Right atrium auricular region (tissue), 2 donors: ENCODE data around the gene RAB31. TPM values are rescaled to one million over a fixed set of nuclear protein-coding genes. Genes with fewer than 3 reads are reported as not detected.

Source experiments
- DNase-seq: peaks from one replicate; pipeline ENCODE4 v3.0.0-alpha.2; 2019; ENCODE audit warnings: low spot score
- H3K27ac ChIP-seq, 2 donors: fragments of 200-600 bp; sonication (generic); 1 replicate in 1 of 2; 2 replicates in 1 of 2; pipeline ENCODE4 v1.5.1; 2016 to 2019
- H3K27me3 ChIP-seq, 2 donors: fragments of 200-600 bp; sonication (generic); one replicate each; pipeline versions ENCODE4 v1.5.1 to v1.6.0; 2017 to 2019
- H3K36me3 ChIP-seq: fragments of 200-600 bp; sonication (generic); one replicate; pipeline ENCODE4 v1.5.1; 2016
- H3K4me1 ChIP-seq, 2 donors: fragments of 200-600 bp; sonication (generic); one replicate each; pipeline versions ENCODE4 v1.5.1 to v1.6.0; 2017 to 2019
- H3K4me3 ChIP-seq, 2 donors: fragments of 200-600 bp; sonication (generic); 1 replicate in 1 of 2; 2 replicates in 1 of 2; pipeline ENCODE4 v1.5.1; 2017 to 2019; ENCODE audit warnings: mild to moderate bottlenecking in 1 of 2, moderate library complexity in 1 of 2
- H3K9me3 ChIP-seq, 2 donors: fragments of 200-600 bp; sonication (generic); one replicate each; pipeline ENCODE4 v1.5.1; 2019
- total RNA-seq, 2 donors: library from RNA; depleted of rRNA; stranded (reverse); fragments of >200 nt; gene quantifications; one replicate each; pipeline ENCODE4 v1.1.0, GENCODE V29; 2016
- TF ChIP-seq, protein P1 (sequence below), 2 donors: fragments of 200-600 bp; sonication (generic); IDR thresholded peaks; one replicate each; pipeline ENCODE4 v1.5.1; 2019; ENCODE audit warnings: antibody characterized with exemption in 2 of 2

Gene RAB31
- total RNA-seq, 2 donors from 2014 or later: 9.9 to 29.2 TPM

DNA sequence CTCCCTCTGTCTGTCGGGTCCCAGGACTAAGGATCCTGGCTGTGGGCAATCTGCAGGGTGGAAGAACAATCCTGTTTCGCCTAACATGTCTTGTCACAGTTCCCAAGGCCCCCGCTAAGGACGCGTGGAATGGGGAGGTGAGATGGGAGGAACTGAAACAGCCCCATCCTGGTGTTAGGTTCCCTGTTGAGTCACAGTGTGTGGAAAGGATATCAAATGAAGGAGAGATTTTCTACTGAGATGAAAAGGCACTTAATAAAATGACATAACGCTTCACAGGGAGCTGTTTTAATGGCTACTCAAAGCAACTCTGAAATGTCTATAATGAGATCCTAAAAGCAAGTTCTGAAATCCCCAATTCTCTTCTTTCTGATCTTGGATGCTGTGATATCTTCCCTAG is 52.5 kb downstream of the RAB31 start:
- no peak overlapping the region for H3K27ac ChIP-seq

DNA sequence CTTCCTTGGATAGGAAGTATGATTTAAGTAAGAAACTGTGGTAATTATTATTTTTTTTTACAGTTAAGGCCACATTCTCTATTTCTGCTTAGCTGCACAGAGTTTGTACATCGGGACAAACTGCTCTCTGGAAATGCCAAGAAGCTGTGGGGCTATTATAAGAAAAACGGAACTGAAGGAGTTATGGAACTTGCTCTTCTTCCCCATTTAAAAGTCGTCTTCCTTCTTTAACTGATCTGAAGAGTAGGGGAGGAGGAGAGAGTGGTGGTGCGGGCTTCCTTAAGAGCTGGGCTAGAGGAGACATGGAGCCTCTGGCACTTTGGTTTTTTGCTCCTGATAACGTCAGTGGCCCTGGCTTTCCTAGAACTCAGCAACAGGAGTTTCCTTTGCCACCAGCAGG is 54.4 kb downstream of the RAB31 start:
- H3K4me3 ChIP-seq: no peak overlapping the region
- no peak overlapping the region for H3K27ac ChIP-seq
- H3K4me1 ChIP-seq: no peaks in the 10 kb centered on the region
- H3K9me3 ChIP-seq: no peaks in the 10 kb centered on the region
- H3K27me3 ChIP-seq: no peaks in the 10 kb centered on the region
- no peaks in the 10 kb centered on the region for H3K36me3 ChIP-seq
- DNase-seq: no peak
- TF ChIP-seq, protein P1, sequence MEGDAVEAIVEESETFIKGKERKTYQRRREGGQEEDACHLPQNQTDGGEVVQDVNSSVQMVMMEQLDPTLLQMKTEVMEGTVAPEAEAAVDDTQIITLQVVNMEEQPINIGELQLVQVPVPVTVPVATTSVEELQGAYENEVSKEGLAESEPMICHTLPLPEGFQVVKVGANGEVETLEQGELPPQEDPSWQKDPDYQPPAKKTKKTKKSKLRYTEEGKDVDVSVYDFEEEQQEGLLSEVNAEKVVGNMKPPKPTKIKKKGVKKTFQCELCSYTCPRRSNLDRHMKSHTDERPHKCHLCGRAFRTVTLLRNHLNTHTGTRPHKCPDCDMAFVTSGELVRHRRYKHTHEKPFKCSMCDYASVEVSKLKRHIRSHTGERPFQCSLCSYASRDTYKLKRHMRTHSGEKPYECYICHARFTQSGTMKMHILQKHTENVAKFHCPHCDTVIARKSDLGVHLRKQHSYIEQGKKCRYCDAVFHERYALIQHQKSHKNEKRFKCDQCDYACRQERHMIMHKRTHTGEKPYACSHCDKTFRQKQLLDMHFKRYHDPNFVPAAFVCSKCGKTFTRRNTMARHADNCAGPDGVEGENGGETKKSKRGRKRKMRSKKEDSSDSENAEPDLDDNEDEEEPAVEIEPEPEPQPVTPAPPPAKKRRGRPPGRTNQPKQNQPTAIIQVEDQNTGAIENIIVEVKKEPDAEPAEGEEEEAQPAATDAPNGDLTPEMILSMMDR (IDR thresholded peaks at IDR 0.05): no peak

More for the DNA sequence above, 52.5 kb downstream of the RAB31 start:
- Histone ChIP-seq H3K4me1 (no peaks in the 10 kb centered on the region), H3K9me3 (no peaks in the 10 kb centered on the region), H3K27me3 (no peaks in the 10 kb centered on the region), H3K4me3 (no peak overlapping the region), H3K36me3 (no peaks in the 10 kb centered on the region)
- DNase-seq: no peak
- TF ChIP-seq, protein P1 (IDR thresholded peaks at IDR 0.05): no peak

DNA sequence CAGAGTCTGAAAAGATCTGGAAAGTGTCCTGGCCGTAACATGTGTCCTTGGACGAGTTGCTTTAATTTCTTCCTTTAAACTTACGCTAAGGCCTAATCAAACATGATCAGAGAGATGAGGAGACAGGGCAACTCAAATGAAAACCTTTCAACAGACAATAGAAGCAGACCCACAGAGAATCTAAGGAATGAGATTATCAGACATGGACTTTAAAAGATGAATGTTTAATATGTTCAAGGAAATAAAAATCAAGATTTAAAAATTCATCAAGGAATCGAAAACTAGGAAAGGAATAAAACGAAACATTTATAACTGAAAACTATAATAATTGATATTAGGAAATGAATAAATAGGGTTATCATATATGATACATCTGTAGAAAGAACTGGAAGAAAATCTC is 55.1 kb downstream of the RAB31 start:
- no peaks in the 10 kb centered on the region for H3K4me1 ChIP-seq

DNA sequence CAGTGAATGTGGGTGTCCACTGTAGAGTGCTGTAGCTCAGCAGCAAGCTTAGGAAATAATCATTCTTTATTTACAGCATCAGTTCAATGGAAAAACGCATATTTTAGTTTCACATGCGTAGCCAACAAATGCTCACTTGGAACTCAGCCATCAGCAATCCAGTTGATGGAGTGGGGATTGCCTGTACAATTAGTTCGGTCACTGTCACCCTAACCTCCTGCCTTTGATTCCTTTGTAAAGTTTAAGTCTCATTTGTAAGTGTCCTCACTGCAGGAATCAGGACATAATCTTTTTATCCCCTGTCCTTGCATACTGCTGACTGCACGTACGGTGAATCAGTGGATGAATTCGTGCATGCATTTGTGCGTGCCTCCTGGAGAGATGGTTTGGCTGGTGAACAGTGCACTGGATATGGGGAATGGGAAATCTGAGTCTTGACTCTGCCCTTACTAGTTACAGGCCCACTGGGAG is 55.9 kb downstream of the RAB31 start:
- TF ChIP-seq, protein P1 (IDR thresholded peaks at IDR 0.05): no peak
- no peak for DNase-seq
- Histone ChIP-seq H3K27me3 (no peaks in the 10 kb centered on the region), H3K4me1 (no peaks in the 10 kb centered on the region), H3K9me3 (no peaks in the 10 kb centered on the region), H3K36me3 (no peaks in the 10 kb centered on the region), H3K4me3 (no peak overlapping the region), H3K27ac (no peak overlapping the region)

More for the DNA sequence above, 55.1 kb downstream of the RAB31 start:
- H3K4me3 ChIP-seq: no peak overlapping the region
- H3K27ac ChIP-seq: no peak overlapping the region
- TF ChIP-seq, protein P1 (IDR thresholded peaks at IDR 0.05): no peak
- no peaks in the 10 kb centered on the region for H3K36me3 ChIP-seq
- no peaks in the 10 kb centered on the region for H3K27me3 ChIP-seq
- DNase-seq: no peak
- H3K9me3 ChIP-seq: no peaks in the 10 kb centered on the region

DNA sequence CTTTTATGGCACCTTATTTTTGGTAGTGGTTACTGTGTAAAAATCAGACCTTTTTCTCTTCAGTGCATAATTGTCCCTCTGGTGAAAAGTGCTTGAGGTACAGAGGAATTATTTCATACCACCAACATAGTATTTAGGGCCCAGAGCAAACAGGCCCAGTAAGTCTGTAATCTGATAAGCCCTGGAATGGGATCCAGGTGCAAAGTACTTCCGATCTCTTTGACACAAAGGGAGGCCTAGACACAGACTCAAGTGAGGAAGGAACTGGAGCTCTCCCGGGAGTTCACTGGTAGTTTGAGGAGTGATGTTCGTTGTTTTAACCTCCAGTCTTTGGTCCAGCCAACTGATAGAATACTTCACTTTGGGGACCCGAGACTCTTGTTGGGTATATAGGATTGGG is 57.4 kb downstream of the RAB31 start:
- no peak overlapping the region for H3K4me3 ChIP-seq
- no peaks in the 10 kb centered on the region for H3K36me3 ChIP-seq
- H3K27me3 ChIP-seq: no peaks in the 10 kb centered on the region
- no peak overlapping the region for H3K27ac ChIP-seq
- H3K9me3 ChIP-seq: no peaks in the 10 kb centered on the region
- no peaks in the 10 kb centered on the region for H3K4me1 ChIP-seq
- no peak for DNase-seq
- TF ChIP-seq, protein P1 (IDR thresholded peaks at IDR 0.05): no peak

DNA sequence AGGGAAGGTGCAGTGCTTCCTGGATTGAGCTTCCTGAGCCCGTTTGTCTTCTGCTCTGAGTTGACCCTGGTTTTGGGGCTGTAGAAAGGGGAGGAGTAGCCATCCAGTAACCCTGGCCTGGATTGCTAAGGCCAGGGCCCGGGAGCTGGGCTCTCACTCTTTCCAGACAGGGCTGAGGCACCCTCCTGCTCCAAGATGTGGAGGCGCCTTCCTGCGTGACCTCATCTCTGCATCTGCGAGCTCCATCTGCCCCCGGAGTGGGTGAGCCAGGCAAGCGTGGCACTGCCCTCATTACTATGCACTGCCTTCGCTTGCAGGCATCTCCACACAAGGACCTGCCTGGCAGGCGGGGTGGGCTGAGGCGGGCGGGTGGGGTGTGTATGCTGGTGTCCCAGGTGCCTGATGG is 58.0 kb downstream of the RAB31 start:
- TF ChIP-seq, protein P1 (IDR thresholded peaks at IDR 0.05): no peak
- Histone ChIP-seq H3K27me3 (no peaks in the 10 kb centered on the region), H3K36me3 (no peaks in the 10 kb centered on the region), H3K27ac (no peak overlapping the region), H3K4me1 (peaks cover 0 to 3% of the 10 kb centered on the region in 2 donors), H3K4me3 (no peak overlapping the region), H3K9me3 (no peaks in the 10 kb centered on the region)
- no peak for DNase-seq
